HUDEP-2 (cell line): ENCODE measurements around the gene NEGR1.

Source experiments
- DNase-seq, 76 experiments: peaks; one replicate each; lab custom pipeline; 2025; ENCODE audit not compliant: unreplicated experiment in 76 of 76; lab: John Stamatoyannopoulos, UW

The NEGR1 gene

GRCh38 chr1:71881611-71882010 is 400.7 kb downstream of the NEGR1 start:
- DNase-seq: peak in 17 of 76 experiments; percentile 0 to 81 (median 43)

DNA sequence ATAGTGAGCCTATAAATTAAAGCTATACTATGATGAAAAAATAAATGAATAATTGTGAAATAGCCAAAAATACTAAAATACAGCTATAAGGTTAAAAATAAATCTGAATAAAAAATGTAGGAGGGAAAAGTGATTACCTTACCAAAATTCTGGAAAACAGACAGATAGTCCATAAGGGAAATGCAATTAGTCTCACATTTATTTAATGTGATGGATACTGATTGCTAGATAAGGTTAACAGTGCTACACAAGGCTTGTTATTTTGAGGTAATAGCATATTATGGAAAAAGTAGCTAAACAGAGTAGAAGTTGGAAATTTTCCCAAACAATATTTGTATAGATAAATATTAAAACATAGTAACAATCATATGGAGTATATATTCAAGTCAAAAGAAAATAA is 413.0 kb downstream of the NEGR1 start:
- DNase-seq: no peak

GRCh38 chr1:71862756-71863155 is 419.6 kb downstream of the NEGR1 start:
- no peak for DNase-seq

DNA sequence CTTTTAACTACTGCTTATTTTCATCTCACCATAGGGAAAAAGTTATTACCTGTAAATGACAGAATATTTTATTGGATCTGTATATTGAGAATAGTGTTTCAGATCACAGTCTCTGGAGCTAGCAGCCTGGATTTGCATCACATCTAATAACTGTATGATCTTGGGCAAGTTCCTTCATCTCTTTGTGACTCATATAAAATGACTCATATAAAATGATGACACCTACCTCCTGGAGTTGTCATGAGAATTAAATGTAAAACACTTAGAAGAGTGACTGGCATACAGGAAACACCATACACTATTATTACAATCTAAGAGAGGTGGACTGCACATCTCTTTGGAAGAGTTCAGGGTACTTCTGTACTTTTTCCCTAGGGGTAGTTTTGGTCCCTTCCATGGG is 421.3 kb downstream of the NEGR1 start:
- DNase-seq: peak in 1 of 76 experiments; percentile 5

GRCh38 chr1:71859806-71860205 is 422.5 kb downstream of the NEGR1 start:
- no peak for DNase-seq

DNA sequence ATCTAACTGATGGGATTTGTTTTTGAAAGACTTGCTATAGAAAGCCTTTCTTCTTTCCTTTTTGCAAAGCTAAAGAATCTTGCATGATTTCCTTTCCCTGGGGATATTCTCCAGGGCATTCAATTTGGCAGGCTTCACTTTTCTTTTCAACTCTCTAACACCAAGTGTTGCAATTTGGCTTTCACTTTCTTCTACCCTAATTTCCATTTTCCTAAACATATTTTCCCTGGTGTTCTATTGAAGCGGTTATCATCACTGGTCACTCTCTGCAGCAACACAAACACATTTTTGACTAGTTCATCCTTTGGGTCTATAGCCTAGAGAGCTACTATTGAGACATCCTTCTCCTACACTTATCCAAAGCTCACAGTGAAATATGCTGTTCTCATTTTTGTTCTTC is 424.5 kb downstream of the NEGR1 start:
- no peak for DNase-seq

DNA sequence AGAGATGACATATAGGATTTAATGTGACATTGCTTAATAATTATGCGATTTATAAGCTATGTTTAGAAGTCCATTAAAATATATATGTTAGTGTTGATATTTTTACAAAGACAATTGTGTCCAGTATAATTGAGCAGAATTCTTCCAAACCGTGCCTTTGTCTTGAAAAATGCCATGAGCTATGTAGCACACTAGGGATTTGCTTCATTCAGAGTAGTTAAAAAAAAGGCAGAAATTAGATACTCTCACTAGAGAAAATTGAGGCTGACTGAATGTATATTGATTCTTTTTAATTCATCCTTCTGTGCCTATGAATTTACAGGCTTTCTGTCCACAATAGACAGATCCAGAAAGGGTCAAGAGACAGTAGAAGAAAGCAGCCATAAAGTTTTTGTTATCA is 429.0 kb downstream of the NEGR1 start:
- DNase-seq: no peak

- DNase-seq: peak in 1 of 76 experiments; percentile 1
Measured at GRCh38 chr1:71850936-71851335, 431.4 kb downstream of the NEGR1 start.

DNA sequence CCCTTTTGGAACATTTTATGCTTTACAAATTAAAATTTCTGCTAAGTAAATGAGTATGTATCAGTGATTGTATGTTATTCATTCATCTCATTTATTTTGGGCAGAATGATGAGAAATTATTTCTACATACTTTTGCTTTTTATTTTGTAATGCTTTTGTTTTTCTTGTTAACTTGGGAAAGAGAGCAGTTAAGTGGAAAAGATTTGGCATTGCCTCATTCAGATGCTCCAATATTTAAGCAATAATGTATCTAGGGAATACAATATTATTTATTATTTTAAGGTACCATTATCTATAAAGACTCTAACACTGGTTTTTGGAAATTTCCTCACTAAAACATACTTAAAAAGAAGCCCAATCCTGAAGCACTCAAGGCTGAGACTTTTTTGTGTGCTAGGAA is 431.8 kb downstream of the NEGR1 start:
- no peak for DNase-seq

DNA sequence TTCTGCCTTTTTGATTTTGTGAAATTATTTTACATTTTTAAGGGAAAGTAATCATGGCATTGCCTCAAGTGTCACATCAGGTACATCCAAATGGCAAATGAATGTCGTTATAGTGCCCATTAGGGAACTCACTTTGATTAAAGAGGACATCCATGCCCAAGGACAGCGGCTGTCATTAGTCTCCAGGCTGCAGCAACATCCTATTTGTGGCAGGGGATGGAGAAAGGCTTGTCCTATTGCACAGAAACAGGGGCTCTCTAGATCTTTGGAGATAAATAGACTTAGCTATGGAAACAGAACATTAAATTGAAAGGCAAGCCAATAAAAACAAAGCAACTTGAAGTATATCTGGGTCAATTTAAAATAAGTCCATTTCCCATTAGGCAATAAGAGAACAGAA is 439.3 kb downstream of the NEGR1 start:
- no peak for DNase-seq

GRCh38 chr1:71839876-71840275 is 442.5 kb downstream of the NEGR1 start:
- DNase-seq: no peak

DNA sequence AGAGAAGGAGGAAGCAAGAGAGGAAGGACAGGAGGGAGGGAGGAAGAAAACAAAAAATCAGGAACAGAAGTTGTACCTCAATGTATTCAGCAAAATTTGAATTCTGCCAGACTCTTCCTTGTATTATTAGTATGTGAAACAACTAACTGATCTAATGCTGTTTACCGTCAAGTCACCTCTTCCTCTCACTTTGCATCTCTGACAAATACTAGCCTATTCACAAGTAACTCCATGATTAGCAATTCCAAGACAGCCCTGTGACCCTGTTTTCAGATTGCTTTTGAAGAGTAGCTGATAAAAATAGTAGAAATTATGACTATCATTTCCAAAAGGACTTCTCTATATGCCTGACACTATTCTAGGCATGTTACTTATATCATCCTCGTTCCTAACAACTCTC is 445.4 kb downstream of the NEGR1 start:
- DNase-seq: no peak

DNA sequence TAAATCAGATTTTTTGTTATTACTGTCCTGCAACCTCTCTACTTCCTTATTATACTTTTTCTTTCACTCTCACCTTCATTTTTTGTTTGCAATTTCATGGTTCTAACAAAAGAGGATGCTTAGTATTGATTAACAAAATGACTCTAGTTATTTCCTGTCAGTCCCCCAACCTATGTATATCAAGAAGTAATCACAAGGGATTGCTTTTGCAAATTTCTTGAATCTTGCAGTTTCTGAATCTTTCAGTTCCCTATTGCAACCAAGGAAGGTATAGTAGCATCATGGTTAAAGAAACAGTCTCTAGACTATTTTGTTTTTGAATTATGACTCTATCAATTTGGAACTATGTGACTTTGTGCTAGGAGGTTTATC is 446.9 kb downstream of the NEGR1 start:
- no peak for DNase-seq

DNA sequence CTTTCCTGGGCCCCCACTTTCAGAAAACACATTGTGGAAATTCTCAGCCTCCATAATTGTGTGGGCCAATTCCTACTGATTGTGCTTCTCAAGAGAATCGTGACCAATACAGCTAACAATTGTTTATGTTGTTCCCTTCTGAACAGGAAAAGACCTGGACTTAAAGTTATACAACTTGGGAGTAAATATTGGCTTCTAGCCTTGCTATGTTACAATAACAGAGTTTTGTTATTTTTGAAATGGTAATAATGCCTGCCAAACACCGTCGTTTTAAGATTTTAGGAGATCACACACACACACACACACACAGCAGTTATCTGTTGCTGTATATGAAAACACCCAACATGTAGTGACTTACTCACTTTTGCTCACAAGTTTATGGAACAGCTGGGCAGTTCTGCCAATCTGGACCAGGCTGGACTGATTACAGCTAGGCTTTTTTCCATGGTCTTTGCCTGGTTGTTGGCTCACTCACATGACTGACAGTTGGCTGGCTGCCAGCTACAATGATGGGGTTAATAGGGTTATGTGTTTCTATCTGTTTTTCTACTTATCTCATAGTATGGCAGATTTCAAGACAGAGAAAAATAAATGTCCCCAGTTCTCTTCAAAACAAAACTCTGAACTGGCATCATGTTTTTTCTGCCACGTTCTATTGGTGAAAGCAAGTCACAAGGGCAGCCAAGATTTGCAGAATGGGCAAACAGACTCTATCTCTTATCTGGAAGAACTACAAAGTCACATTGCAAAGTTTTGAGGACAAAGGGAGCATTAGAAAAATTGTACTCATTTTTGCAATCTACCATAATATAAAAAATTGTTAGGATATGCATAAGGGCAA is 447.5 kb downstream of the NEGR1 start:
- DNase-seq: peak in 47 of 76 experiments; percentile 0 to 65 (median 17)

DNA sequence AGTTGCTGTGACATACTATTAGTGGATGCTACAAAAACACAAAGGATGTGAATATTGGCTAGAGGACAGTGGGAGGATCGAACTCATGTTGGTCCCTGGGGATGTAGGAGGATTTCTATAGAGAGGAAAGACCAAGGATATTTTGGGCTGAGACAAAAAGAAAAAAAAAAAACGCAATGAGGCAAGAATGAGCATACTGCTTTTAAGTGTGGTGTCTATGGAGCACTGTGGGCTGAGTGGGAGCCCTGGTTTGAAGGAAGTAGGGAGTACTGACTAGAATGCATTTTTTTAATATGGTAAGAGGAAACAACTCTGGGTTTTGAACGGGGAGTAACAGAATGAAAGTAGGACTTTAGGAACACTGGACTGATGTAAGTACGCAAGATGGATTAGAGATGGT is 450.7 kb downstream of the NEGR1 start:
- DNase-seq: no peak

DNA sequence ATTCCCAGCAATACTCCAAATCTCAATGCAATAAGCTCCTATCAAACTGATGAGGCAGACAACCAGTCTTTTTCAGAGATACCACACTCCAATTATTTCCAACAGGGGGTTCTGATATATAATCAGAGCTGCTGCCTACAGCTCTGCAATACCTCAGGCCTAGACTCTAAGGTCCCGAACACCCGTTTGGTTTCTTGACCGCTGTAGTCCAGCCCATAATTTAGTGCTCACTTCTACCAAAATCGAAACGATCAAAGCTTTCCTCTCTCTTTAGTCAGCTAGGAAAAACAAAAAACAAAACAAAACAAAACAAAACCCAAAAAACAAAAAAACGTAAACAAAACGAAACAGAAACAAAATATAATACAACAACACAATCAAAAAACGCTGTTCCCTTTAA is 453.0 kb downstream of the NEGR1 start:
- DNase-seq: no peak

GRCh38 chr1:71828431-71829012 is 453.8 kb downstream of the NEGR1 start:
- DNase-seq: no peak

GRCh38 chr1:71823708-71824305 is 458.5 kb downstream of the NEGR1 start:
- no peak for DNase-seq

- DNase-seq: no peak
Measured at GRCh38 chr1:71817028-71817427, 465.3 kb downstream of the NEGR1 start.

GRCh38 chr1:71809085-71809484 is 473.3 kb downstream of the NEGR1 start:
- no peak for DNase-seq

DNA sequence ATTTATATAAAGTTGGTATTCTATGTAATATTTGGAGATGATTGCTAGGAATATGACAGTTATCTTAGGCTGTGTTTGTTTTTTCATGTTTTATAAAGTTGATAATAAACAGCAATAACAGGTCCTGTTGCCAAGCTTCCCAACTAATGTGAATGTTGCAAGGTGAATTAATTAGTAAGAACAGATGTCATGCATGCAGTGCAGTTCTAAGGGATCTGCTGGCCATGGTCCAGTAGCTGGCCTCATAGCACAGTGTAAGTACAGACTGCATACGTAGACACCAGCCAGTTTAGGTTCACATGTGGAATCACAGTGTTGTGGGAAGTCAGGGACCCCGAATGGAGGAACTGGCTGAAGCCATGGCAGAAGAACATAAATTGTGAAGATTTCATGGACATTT is 478.2 kb downstream of the NEGR1 start:
- no peak for DNase-seq

- DNase-seq: no peak
Measured at GRCh38 chr1:71796006-71796405, 486.3 kb downstream of the NEGR1 start.
